GM21529 (cell line): Measurements from ENCODE around the gene MRC2.
"Not testable (repeated sequence)": the region's sequence is repeated elsewhere in the genome, so short reads cannot be mapped to it uniquely, and the experiment has no call there.

Experiments used
- ATAC-seq: cut with Tn5 transposase; IDR thresholded peaks from one replicate; pipeline ENCODE4 v1.9.1; 2021; ENCODE audit not compliant: unreplicated experiment

The MRC2 gene

DNA sequence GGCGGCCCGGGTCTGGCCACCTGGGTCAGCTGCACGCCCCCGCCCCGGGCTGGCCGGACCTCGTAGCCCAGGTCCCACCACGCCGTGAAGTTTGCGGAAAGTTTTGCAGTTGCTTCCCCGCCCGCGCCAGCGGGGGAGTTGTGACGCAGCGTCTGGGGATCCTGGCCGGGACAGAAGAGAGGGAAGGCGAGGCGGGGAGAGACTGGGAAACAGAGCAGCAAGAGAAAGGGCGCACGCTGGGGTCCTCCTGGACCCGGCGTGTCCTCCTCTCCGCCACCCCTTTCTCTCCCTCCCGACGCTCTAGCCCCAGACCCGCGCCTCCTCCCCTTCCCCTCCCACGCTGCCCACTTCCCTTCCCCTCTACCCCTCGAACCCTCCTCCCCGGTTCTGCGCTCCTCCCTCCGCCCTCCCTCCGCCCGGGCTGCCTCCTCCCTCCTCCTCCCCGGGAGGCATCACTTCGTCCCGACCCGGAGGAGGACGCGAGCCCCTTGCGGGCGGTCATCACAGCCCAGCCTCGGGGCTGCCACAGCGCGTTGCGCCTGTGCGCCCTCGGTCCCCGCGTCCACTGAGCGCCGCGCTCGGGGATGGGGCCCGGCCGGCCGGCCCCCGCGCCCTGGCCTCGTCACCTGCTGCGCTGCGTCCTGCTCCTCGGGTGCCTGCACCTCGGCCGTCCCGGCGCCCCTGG, at the start of gene MRC2:
Gene MRC2, plus strand, starts transcription at position 452 of the 685 bp plus-strand sequence. Its CDS starts 133 bp downstream, at position 585.
- no peak for ATAC-seq

GRCh38 chr17:62578757-62579487, 48.5 kb upstream of the MRC2 start:
- no peak for ATAC-seq

DNA sequence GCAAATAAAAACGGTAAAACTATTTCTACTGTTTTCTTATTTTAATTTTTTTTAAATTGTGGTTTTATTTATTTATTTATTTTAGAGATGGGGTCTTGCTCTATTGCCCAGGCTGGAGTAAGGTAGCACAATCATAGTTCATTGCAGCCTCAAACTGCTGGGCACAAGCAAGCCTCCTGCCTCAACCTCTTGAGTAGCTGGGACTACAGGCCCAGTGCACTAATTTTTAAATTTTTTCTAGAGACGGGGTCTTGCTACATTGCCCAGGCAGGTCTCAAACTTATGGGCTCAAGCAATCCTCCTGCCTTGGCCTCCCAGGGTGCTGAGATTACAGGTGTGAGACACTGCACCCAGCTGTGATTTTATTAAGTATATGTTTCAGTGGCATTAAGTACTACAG, 46.5 kb upstream of the MRC2 start:
- no peak for ATAC-seq

- ATAC-seq, result no peak
Measured at GRCh38 chr17:62581764-62582163, 45.7 kb upstream of the MRC2 start.

GRCh38 chr17:62587554-62587953, 39.9 kb upstream of the MRC2 start:
- ATAC-seq, result no peak

GRCh38 chr17:62588109-62588508, 39.4 kb upstream of the MRC2 start:
- ATAC-seq, result no peak

DNA sequence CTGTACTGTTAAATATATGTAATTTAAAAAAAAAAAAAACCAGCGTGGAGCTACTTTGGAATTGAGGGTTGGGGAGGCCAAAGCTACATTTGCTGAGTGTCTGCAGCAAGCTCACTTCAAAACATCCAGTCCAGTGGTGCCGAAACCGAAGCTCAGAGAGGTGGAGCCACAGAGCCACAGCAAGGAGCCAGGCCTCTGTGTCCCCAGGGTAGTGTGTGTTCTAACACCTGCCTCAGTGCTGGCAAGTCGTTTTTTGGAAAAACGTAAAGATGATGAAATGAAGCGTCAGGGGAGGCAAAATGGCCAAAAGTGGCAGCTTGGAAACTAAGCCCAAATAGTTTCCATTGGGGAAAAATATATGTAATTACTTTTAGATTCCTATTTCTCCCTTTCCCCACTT, 36.1 kb upstream of the MRC2 start:
- no peak for ATAC-seq

DNA sequence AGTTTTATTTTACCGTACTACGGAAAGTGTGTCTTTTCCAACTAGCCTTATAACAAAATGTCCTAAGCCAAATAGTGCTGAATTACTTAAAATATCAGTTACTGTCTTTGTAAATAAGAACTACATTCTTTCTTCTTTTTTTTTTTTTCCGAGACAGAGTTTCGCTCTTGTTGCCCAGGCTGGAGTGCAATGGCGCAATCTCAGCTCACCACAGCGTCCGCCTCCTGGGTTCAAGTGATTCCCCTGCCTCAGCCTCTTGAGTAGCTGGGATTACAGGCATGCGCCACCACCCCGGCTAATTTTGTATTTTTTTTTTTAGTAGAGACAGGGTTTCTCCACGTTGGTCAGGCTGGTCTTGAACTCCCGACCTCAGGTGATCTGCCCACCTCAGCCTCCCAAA, 35.6 kb upstream of the MRC2 start:
- ATAC-seq, result not testable (repeated sequence)

DNA sequence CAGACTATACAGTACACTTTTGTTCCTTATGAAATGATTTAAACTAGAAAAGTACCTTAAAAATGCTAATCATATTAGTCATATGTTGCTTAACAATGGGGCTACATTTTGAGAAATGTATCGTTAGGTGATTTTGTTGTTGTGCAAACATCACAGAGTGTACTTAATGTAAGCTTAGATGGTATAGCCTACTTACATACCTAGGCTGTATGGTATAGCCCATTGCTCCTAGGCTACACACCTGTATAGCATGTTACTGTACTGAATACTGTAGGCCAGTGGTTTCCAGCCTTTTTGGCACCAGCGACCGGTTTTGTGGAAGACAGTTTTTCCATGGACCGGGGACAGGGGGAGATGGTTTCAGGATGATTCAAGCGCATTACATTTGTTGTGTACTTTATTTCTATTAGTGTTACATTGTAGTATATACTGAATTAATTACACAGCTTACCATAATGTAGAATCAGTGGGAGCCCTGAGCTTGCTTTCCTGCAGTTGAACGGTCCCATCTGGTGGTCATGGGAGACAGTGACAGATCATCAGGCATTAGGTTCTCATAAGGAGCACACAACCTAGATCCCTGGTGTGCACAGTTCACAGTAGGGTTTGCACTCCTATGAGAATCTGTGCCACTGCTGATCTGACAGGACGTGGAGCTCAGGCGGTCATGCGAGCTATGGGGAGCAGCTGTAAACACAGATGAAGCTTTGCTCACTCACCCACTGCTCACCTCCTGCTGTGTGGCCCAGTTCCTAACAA, 35.0 kb upstream of the MRC2 start:
- ATAC-seq, result no peak

GRCh38 chr17:62595484-62595883, 32.0 kb upstream of the MRC2 start:
- ATAC-seq, result no peak

GRCh38 chr17:62596662-62597061, 30.8 kb upstream of the MRC2 start:
- ATAC-seq, result no peak

GRCh38 chr17:62597150-62597549, 30.3 kb upstream of the MRC2 start:
- ATAC-seq, result no peak

DNA sequence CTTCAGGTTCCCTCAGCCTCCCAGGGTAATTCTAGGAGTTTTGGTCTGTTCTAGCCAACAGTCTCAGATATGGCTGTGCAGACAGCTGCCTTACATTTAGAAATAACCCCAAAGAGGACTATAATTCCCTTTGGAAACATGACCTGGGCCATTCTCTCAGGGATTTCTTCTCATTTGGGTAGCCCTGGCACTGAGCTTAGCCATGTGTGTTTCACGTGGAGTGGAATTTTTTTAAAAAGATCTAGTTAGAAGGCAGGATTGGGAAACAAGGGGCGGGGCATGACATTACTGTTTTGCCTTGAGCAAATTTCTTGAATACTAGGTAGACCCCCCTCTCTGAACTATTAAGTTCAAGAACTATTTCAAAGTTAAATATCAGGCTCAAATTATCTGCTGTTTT, 29.6 kb upstream of the MRC2 start:
- no peak for ATAC-seq

DNA sequence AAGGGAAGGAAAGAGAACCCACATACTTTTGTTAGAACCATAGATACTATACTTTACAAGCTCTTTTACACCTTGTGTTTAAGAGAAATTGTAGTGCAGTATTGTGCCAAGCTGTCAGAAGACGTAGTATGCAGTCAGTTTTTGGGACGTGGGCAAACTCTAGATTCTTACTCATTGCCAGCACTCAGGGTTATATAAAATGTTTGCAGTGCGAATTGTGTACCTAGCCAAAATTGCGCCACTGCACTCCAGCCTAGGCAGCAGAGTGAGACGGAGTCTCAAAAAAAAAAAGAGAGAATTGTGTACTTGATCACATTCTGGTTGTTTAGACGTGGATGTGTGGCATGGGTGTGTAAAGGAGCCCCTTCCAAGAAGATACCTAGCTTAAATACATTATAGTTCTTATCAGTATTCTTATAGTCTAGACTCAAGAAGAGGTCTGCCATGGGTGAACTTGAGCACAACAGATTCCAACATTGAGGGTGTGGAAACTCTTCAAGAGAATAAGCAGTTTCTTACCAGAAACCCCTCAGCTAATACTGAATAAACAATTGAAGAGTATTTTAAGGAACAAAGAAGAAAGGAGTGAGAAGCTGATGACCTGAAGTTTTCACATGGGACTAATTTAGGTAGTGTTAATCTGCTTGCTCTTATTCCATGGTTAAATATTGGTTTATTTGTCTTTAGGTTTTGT, 27.4 kb upstream of the MRC2 start:
- no peak for ATAC-seq

GRCh38 chr17:62600805-62601204, 26.7 kb upstream of the MRC2 start:
- ATAC-seq, result no peak

DNA sequence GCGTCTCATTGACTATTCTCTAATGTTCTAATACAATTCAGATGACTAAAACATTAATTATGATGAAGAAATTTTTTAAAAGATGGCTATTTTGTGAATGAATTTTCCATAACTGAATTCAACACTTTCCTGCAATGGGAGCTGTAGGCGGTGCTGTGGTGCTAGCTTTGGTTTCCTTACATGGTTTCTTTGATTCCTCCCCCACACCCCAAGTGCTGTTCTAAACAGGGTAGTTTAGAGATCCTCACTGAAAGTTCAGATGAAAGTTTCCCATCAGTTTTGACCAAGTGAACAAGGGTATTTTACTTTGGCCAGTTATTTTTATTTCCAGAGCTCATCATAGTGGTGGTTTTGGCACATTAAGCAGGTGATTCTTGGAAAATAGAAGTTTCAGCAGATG, 26.0 kb upstream of the MRC2 start:
- ATAC-seq, result no peak

DNA sequence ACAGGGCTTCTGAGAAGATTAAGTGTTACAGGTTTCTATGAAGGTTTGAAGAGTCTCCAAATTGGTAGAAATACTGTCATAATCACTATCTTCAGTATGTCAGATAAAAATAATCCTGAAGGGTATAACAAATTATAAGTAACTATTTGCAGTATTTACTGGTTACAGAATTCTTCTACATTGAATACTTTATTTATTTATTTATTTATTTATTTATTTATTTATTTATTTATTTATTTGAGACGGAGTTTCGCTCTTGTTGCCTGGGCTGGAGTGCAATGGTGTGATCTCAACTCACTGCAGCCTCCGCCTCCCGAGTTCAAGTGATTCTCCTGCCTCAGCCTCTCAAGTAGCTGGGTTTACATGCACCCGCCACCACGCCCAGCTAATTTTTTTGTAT, 23.7 kb upstream of the MRC2 start:
- not testable (repeated sequence) for ATAC-seq

DNA sequence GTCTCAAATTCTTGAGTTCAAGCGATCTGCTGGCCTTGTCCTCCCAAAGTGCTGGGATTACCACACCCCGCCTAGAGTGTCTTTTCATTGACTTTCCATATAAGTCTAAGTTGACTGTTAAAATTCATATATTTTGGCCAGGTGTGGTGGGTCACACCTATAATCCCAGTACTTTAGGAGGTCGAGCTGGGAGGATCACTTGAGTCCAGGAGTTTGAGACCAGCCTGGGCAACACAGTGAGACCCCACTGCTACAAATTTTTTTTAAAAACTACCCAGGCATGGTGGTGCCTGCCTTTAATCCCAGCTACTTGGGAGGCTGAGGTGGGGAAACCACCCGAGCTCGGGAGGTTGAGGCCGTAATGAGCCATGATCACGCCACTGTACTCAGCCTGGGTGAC, 21.9 kb upstream of the MRC2 start:
- ATAC-seq, result no peak

DNA sequence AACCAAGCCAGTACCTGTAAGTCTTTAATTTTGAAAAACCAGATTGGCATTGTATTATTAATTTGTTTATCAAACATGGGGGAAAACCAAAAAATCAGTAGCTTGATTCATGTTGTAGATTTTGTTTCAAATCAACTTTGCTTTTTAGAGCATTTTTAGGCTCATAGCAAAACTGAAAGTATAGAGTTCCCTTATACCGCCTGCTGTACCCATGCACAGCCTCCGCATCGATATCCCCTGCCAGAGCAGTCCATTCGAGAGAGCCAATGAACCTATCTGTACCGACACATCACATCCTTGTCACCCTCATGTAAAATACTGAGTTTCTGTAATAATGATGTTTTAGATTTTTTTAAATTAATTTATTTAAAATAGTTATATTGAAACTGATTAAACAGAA, 16.2 kb upstream of the MRC2 start:
- peak; percentile 77 for ATAC-seq

- ATAC-seq, result peak; percentile 40
Measured at GRCh38 chr17:62611728-62612127, 15.7 kb upstream of the MRC2 start.

DNA sequence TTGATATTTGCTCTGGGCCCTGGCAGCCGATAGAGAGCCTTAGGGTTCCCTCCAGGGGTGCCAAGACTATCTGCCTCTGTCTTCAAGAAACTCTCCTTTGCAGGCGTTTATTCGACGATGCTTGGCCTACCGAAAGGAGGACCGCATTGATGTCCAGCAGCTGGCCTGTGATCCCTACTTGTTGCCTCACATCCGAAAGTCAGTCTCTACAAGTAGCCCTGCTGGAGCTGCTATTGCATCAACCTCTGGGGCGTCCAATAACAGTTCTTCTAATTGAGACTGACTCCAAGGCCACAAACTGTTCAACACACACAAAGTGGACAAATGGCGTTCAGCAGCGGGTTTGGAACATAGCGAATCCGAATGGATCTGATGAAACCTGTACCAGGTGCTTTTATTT, 15.2 kb upstream of the MRC2 start:
- not testable (repeated sequence) for ATAC-seq
